ENCODE measurements around the gene DNAH2.
A peak's percentile ranks its signal among the peaks of the same experiment; 100 is the strongest.

DNAH2 gene

DNA sequence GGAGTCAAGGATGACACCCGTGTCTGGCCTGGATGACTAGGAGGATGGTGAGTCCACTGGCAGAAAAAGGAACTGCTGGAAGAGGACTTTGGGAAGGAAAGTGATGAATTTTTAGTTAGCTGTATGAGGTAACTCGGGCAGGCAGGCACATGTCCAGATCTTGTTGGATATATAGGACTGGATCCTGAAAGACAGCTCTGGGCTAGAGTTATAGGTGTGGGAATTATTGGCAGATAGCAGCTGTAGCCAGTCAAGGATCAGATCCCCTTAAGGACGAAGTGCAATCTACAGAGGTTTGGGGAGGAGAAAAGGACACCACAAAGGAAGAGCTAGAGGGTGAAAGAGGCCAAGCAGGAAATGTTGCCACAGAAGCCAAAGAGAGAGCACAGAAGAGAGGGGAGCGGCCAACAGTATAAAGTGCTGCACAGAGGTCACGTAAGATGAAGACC lies 150.4 kb downstream of the DNAH2 start:
- H3K27me3 ChIP-seq (replicated peaks; ENCODE audit: control insufficient read depth, insufficient read depth, low read length, poor library complexity, severe bottlenecking): no peaks in the 10 kb centered on the region
- no peaks in the 10 kb centered on the region for H3K36me3 ChIP-seq (ENCODE audit: control insufficient read depth, insufficient read depth, low read length)
- H3K4me1 ChIP-seq (ENCODE audit: control insufficient read depth, insufficient read depth, low read length, poor library complexity, severe bottlenecking): peaks cover 14% of the 10 kb centered on the region
- no peak overlapping the region for H3K4me3 ChIP-seq (ENCODE audit: insufficient read depth, low read depth, low read length, poor library complexity, severe bottlenecking)
- DNase-seq: no peak
- H3K9me3 ChIP-seq (ENCODE audit: control insufficient read depth, low read length): no peaks in the 10 kb centered on the region
- H3K27ac ChIP-seq (ENCODE audit: insufficient read depth, low read length, poor library complexity, severe bottlenecking): peak overlapping the region; percentile 12

DNA sequence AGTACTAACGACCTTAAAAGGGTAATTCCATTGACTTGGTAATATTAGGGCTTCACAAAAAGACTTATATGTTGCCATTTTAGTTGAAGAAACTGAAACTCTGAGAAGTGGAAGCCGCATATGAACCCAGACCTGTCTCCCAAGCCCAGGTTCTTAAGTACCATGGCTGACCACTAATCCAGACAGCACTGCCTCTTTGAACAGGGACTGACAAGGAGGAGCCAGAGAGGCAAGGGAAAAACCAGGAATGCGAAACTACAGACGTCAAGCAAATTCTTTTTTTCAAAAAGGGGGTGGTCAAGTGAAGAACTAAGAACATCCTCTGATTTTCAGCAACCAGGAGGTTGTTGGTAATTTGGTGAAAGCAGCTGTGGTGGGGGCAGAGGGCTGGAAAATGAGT lies 155.5 kb downstream of the DNAH2 start:
- peaks cover 8% of the 10 kb centered on the region for H3K4me1 ChIP-seq (ENCODE audit: control insufficient read depth, insufficient read depth, low read length, poor library complexity, severe bottlenecking)

DNA sequence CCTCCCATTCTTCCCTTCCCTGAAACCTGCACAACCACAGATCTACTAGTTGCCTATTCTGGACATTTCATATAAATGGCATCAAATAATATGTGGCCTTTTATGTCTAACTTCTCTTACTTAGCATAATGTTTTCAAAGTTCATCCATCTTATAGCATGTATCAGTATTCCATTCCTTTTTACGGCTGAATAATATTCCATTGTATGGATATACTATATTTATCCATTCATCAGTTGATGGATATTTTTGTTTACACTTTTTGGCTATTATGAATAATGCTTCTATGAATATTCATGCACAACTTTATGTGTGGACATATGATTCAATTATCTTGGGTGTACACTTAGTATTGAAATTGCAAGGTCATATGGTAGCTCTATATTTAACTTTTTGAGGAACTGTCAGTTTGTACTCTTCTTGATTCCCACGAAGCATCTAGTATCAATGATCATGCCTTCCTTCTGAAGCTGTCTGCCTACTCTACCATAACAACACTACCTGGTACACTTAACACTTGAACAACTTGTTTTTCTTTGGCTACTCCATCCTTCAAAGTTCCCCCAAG lies 158.3 kb downstream of the DNAH2 start:
- H3K27ac ChIP-seq (ENCODE audit: insufficient read depth, low read length, poor library complexity, severe bottlenecking): no peak overlapping the region
- H3K36me3 ChIP-seq (ENCODE audit: control insufficient read depth, insufficient read depth, low read length): no peaks in the 10 kb centered on the region
- H3K4me3 ChIP-seq (ENCODE audit: insufficient read depth, low read depth, low read length, poor library complexity, severe bottlenecking): no peak overlapping the region
- DNase-seq: no peak
- H3K4me1 ChIP-seq (ENCODE audit: control insufficient read depth, insufficient read depth, low read length, poor library complexity, severe bottlenecking): no peaks in the 10 kb centered on the region
- H3K27me3 ChIP-seq (replicated peaks; ENCODE audit: control insufficient read depth, insufficient read depth, low read length, poor library complexity, severe bottlenecking): no peaks in the 10 kb centered on the region
- no peaks in the 10 kb centered on the region for H3K9me3 ChIP-seq (ENCODE audit: control insufficient read depth, low read length)

More for the DNA sequence above, 155.5 kb downstream of the DNAH2 start:
- H3K36me3 ChIP-seq (ENCODE audit: control insufficient read depth, insufficient read depth, low read length): no peaks in the 10 kb centered on the region
- DNase-seq: no peak
- H3K4me3 ChIP-seq (ENCODE audit: insufficient read depth, low read depth, low read length, poor library complexity, severe bottlenecking): no peak overlapping the region
- H3K9me3 ChIP-seq (ENCODE audit: control insufficient read depth, low read length): no peaks in the 10 kb centered on the region
- H3K27me3 ChIP-seq (replicated peaks; ENCODE audit: control insufficient read depth, insufficient read depth, low read length, poor library complexity, severe bottlenecking): no peaks in the 10 kb centered on the region
- no peak overlapping the region for H3K27ac ChIP-seq (ENCODE audit: insufficient read depth, low read length, poor library complexity, severe bottlenecking)

DNA sequence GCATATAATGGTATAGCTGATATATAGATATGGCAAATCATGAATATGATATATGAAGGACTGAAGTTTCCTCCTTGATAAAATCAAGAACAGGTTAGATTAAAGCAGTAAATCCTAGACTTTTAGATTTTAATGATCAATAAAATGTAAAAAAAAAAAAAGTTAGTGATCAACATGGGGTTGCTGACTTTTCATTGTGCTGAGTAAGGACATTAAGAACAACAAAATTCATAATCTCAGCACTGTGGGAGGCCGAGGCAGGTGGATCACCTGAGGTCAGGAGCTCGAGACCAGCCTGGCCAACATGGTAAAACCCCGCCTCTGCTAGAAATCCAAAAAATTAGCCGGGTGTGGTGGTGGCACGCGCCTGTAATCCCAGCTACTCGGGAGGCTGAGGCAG lies 160.7 kb downstream of the DNAH2 start:
- Histone ChIP-seq H3K4me1 (ENCODE audit: control insufficient read depth, insufficient read depth, low read length, poor library complexity, severe bottlenecking) (no peaks in the 10 kb centered on the region), H3K9me3 (ENCODE audit: control insufficient read depth, low read length) (no peaks in the 10 kb centered on the region), H3K4me3 (ENCODE audit: insufficient read depth, low read depth, low read length, poor library complexity, severe bottlenecking) (no peak overlapping the region), H3K27ac (ENCODE audit: insufficient read depth, low read length, poor library complexity, severe bottlenecking) (no peak overlapping the region), H3K36me3 (ENCODE audit: control insufficient read depth, insufficient read depth, low read length) (no peaks in the 10 kb centered on the region), H3K27me3 (replicated peaks; ENCODE audit: control insufficient read depth, insufficient read depth, low read length, poor library complexity, severe bottlenecking) (no peaks in the 10 kb centered on the region)
- DNase-seq: no peak

DNA sequence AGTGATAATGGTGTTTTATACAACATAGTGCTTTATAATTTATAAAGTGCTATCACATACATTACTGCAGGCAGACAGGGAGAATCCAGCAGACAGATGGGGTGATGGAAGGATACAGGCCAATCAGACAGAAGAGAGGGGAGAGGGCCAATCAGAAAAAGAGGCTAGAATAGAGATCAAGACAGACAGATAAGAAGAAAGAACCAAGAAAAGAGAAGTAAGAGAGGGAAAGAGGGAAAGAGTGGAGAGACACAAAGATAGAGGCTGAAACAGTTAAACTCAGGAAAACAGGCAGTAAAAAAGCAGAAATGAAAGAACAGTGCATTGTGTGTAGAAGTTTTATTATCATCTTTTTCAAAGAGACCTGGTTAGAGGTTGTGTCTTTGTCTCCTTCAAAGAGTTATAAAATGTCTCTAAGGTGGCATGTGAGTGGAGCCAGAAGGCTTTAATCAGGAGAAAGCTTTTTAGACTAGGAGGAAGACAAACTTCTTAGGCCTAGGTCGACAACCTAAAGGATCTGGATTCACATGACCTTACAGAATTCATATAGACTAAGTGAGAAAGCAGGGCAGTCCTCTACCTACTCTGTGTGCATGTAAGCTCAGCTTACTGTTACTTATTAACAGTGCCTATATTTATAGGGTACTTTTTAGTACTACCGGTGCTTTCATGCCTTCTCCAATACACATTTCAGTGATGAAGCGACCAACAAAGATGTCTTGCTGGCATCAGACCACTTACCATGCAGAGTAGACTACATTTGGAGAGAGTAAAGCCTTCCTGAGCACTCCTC lies 162.7 kb downstream of the DNAH2 start:
- DNase-seq: no peak
- Histone ChIP-seq H3K27ac (ENCODE audit: insufficient read depth, low read length, poor library complexity, severe bottlenecking) (no peak overlapping the region), H3K4me1 (ENCODE audit: control insufficient read depth, insufficient read depth, low read length, poor library complexity, severe bottlenecking) (no peaks in the 10 kb centered on the region)

DNA sequence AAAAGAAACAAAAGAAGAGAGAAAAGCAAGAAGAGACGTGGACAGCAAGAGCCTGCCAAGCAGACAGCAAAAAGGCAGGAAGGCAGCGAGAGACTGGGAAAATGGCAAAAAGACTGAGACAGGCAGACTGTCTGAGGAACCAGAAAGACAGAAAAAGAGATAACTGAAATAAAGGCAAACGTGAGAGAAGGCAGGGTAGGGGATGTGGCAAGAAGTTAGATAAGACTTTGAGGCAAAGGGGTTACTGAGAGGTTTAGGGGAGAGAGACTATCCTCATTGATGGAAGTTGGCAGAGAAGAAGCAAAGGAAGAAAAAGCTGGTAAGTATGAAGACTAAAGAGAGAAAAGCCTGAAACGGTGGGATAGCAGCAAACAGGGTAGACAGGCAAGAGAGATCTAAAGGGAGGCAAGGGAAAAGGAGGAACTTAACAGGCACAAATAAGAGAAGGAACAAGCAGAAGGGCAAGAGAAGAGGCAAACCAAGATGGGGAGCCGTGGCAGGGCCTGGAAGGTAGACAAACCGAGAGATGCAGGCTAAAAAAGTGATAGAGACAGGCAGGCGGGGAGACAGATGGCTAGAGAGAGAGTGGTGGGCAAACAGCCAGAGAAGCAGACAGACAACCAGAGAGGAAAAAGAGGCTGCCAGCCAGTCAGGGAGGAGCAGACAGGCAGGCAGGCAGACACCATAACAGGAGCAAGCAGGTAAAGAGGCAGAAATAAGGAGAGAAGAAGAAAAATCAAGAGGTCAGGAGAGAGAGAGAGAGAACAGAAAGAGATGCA lies 163.9 kb downstream of the DNAH2 start:
- Histone ChIP-seq H3K27ac (ENCODE audit: insufficient read depth, low read length, poor library complexity, severe bottlenecking) (no peak overlapping the region), H3K4me1 (ENCODE audit: control insufficient read depth, insufficient read depth, low read length, poor library complexity, severe bottlenecking) (peaks cover 1% of the 10 kb centered on the region), H3K9me3 (ENCODE audit: control insufficient read depth, low read length) (no peaks in the 10 kb centered on the region), H3K36me3 (ENCODE audit: control insufficient read depth, insufficient read depth, low read length) (no peaks in the 10 kb centered on the region), H3K27me3 (replicated peaks; ENCODE audit: control insufficient read depth, insufficient read depth, low read length, poor library complexity, severe bottlenecking) (no peaks in the 10 kb centered on the region), H3K4me3 (ENCODE audit: insufficient read depth, low read depth, low read length, poor library complexity, severe bottlenecking) (no peak overlapping the region)
- no peak for DNase-seq

More for the DNA sequence above, 162.7 kb downstream of the DNAH2 start:
- no peaks in the 10 kb centered on the region for H3K27me3 ChIP-seq (replicated peaks; ENCODE audit: control insufficient read depth, insufficient read depth, low read length, poor library complexity, severe bottlenecking)
- no peaks in the 10 kb centered on the region for H3K9me3 ChIP-seq (ENCODE audit: control insufficient read depth, low read length)
- no peaks in the 10 kb centered on the region for H3K36me3 ChIP-seq (ENCODE audit: control insufficient read depth, insufficient read depth, low read length)
- H3K4me3 ChIP-seq (ENCODE audit: insufficient read depth, low read depth, low read length, poor library complexity, severe bottlenecking): no peak overlapping the region

DNA sequence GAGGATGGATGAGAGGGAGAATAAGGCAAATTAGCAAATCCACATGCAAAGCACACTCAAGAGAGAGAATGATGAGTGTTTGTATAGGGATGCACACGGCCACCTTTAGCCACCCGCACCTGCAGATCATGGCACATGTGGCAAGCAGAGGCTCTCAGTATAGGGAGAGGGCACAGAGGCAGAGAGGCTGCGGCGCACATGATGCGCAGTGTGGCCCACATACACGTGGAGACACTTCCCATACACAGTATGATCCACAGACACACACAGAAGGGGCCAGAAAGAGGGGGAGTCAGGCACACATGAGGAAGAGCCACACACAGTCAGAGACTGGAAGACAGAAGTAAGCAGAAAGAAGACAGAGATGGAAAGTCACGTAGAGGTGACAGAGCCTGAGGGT lies 164.5 kb downstream of the DNAH2 start:
- DNase-seq: no peak
- Histone ChIP-seq H3K27me3 (replicated peaks; ENCODE audit: control insufficient read depth, insufficient read depth, low read length, poor library complexity, severe bottlenecking) (no peaks in the 10 kb centered on the region), H3K4me1 (ENCODE audit: control insufficient read depth, insufficient read depth, low read length, poor library complexity, severe bottlenecking) (peaks cover 7% of the 10 kb centered on the region), H3K9me3 (ENCODE audit: control insufficient read depth, low read length) (no peaks in the 10 kb centered on the region), H3K36me3 (ENCODE audit: control insufficient read depth, insufficient read depth, low read length) (no peaks in the 10 kb centered on the region), H3K4me3 (ENCODE audit: insufficient read depth, low read depth, low read length, poor library complexity, severe bottlenecking) (no peak overlapping the region), H3K27ac (ENCODE audit: insufficient read depth, low read length, poor library complexity, severe bottlenecking) (no peak overlapping the region)

DNA sequence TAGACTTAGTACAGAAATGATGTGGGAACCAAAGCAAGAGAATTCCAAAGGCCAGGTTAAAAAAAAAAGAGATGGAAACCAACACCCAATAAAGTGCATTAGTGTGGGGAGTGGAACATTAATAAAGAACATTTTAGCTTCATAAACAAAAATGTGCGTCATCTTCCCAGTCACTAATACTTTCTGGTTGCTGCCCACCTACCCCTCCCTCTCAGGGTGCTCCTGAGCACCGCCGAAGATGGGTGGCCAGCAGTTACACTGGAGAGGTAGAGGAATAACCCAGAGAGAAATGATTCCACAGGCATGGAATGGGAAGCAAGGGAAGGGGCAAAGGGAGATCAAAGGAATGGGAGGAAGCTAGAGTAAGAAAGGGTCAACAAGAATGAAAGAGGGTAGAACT lies 165.1 kb downstream of the DNAH2 start:
- DNase-seq: no peak
- no peaks in the 10 kb centered on the region for H3K9me3 ChIP-seq (ENCODE audit: control insufficient read depth, low read length)
- H3K36me3 ChIP-seq (ENCODE audit: control insufficient read depth, insufficient read depth, low read length): no peaks in the 10 kb centered on the region
- H3K4me3 ChIP-seq (ENCODE audit: insufficient read depth, low read depth, low read length, poor library complexity, severe bottlenecking): no peak overlapping the region
- no peaks in the 10 kb centered on the region for H3K27me3 ChIP-seq (replicated peaks; ENCODE audit: control insufficient read depth, insufficient read depth, low read length, poor library complexity, severe bottlenecking)
- H3K27ac ChIP-seq (ENCODE audit: insufficient read depth, low read length, poor library complexity, severe bottlenecking): no peak overlapping the region
- peaks cover 10% of the 10 kb centered on the region for H3K4me1 ChIP-seq (ENCODE audit: control insufficient read depth, insufficient read depth, low read length, poor library complexity, severe bottlenecking)

Data from effector memory CD4-positive, alpha-beta T cell (primary cell).